Fibroblast of mammary gland (primary cell): ENCODE measurements around the gene COG1.

ENCODE experiments used
- DNase-seq: peaks from one replicate; pipeline ENCODE4 v3.0.0-alpha.2; 2010; ENCODE audit warnings: low read depth
- H3K4me3 ChIP-seq: 2 replicates; pipeline ENCODE4 v1.5.1; 2011; ENCODE audit warnings: low read depth, mild to moderate bottlenecking, low read length, moderate library complexity; ENCODE audit not compliant: control insufficient read depth
- TF ChIP-seq, protein P1 (sequence below): conservative IDR thresholded peaks from 2 replicates; pipeline ENCODE4 v1.5.1; 2011; ENCODE audit warnings: low read depth, low read length, inconsistent platforms; ENCODE audit not compliant: control insufficient read depth, insufficient read depth

COG1 gene

DNA sequence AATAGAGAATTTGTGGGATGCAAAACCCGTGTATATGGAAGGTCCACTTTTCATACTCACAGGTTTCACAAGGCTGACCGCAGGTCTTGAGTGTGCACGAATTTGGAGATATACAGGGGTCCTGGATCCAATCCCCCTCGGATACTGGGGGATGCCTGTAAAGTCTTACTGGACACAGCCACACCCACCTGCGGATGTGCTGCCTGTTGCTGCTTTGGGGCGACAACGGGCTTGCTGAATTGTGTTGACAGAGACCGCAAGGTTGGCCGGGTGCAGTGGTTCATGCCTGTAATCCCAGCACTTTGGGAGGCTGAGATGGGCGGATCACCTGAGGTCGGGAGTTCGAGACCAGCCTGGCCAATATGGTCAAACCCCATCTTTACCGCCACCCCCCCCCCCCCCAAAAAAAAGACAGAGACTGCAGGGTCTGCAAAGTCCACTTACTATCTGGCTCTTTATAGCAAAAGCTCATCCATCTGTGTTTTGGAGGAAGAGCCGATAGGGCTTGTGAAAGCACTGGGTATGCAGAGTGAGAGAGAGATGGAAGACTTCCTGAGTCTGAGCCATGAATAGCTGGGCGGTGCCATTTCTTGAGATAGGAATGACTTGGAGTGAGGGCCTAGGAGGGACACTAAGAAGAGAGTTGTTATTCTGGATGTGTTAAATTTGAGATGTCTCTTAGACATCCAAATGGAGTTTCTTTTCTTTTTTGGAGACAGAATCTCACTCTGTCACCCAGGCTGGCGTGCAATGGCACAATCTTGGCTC, 6.4 kb upstream of the COG1 start:
- no peak overlapping the region for H3K4me3 ChIP-seq
- TF ChIP-seq, protein P1, sequence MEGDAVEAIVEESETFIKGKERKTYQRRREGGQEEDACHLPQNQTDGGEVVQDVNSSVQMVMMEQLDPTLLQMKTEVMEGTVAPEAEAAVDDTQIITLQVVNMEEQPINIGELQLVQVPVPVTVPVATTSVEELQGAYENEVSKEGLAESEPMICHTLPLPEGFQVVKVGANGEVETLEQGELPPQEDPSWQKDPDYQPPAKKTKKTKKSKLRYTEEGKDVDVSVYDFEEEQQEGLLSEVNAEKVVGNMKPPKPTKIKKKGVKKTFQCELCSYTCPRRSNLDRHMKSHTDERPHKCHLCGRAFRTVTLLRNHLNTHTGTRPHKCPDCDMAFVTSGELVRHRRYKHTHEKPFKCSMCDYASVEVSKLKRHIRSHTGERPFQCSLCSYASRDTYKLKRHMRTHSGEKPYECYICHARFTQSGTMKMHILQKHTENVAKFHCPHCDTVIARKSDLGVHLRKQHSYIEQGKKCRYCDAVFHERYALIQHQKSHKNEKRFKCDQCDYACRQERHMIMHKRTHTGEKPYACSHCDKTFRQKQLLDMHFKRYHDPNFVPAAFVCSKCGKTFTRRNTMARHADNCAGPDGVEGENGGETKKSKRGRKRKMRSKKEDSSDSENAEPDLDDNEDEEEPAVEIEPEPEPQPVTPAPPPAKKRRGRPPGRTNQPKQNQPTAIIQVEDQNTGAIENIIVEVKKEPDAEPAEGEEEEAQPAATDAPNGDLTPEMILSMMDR = no peak
- no peak for DNase-seq

DNA sequence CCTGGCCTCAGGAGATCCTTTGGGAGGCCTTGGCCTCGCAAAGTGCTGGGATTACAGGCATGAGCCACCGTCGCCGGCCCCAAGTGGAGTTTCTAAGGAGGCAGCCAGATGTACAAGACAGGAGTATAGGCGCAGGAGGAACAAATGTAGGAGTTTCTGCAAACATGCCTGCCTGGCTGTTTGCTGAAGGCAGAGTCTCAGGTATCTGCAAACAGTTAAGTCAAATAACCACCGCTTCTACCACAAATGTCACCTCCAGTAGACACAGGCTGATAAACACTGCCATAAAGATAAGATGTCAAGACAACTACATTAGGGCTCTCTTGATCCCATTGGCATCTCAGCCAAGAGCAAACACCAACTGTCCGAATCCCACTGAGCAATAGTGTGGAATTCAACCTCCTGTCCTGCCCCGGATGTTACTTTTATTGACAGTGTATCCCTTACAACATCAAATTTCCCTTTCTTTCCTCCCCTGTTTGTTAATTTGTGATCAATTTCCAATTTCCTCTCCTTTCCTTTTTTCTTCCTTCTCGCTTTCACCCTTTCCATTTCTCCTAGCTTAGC, 5.6 kb upstream of the COG1 start:
- DNase-seq = no peak
- TF ChIP-seq, protein P1 = no peak
- no peak overlapping the region for H3K4me3 ChIP-seq

DNA sequence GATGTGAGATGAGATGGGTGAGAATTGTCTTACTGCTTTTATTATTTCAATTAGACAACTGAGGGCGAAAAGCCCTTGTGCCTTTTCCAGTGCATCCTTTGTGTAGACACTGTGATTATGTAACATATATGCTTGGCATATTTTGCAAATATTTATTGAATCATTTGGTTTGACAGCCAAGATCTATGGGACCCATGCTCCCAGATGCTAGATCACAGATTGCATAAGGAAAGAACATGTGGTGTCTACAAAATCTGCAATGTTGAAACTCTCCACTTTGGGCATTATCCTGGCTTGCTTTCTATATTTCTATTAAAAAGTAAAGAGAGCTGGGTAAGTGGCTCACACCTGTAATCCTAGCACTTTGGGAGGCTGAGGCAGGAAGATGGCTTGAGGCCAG, 4.8 kb upstream of the COG1 start:
- no peak overlapping the region for H3K4me3 ChIP-seq
- peak; percentile 34 for DNase-seq
- TF ChIP-seq, protein P1 = no peak

DNA sequence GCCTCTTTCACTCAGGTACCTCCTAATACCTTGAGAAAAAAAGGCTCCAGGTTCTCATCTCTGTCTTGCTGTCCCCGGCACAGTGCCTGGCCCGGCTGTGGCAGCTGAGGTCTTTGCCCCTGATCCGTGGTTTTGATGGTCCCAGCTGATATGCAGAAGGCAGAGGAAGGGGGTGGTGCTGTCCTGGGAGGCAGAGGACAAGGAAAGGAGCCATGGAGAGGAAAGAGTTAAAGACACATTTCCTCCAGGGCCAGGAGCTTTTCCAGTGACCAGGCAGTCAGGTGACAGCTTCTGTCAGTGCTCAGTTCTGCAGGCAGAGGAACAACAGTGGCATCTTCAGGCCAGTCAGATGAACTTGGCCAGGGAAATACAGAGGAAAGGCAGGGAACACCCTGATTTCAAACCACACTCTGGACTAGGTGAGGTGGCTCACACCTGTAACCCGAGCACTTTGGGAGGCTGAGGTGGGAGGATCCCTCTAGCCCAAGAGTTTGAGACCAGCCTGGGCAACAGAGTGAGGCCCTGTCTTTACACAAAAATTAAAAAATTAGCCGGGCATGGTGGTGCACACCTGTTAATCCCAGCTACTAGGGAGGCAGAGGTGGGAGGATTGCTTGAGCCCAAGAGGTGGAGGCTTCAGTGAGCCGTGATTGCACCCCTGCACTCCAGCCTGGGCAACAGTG, 3.3 kb upstream of the COG1 start:
- TF ChIP-seq, protein P1 = peak; percentile 50
- H3K4me3 ChIP-seq = no peak overlapping the region

DNA sequence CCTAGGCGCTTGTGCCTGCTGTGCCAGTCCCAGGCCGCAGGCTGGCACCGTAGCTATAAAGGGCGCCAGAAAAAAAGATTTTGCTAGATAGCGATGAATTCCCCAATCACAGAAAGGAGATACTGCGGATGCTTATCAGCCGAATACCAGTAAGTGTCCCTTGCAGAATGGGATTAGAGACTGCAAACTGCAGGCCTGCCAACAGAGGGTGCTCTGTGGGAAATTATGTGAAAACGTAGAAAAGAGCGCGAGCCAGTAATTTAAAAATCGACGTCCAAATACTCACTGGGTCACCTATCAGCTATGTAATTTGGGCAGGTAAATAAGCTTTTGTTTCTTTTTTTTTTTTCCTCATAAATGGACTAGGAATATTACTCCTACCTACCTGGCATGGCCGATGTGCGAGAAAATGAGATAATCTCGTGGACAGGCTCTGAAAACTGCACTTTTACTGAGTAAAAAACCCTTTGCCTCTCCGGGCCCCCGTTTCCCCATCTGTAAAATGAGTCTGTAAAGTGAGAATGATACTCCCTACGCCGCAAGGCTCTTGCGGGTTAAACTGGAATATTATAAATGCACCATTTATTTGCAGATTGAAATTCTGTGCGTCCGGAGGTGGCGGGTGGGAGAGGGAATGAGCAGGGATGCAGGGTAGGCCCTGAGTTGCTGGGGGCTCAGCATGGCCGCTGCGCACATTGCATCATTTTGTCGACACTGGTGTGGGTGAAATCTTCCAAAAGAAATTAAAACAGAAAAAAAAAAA, 1.2 kb upstream of the COG1 start:
- peak; percentile 72 for DNase-seq
- TF ChIP-seq, protein P1 = peak; percentile 69
- peak overlapping the region; percentile 83 for H3K4me3 ChIP-seq

More for the DNA sequence above, 3.3 kb upstream of the COG1 start:
- DNase-seq = peak; percentile 51

DNA sequence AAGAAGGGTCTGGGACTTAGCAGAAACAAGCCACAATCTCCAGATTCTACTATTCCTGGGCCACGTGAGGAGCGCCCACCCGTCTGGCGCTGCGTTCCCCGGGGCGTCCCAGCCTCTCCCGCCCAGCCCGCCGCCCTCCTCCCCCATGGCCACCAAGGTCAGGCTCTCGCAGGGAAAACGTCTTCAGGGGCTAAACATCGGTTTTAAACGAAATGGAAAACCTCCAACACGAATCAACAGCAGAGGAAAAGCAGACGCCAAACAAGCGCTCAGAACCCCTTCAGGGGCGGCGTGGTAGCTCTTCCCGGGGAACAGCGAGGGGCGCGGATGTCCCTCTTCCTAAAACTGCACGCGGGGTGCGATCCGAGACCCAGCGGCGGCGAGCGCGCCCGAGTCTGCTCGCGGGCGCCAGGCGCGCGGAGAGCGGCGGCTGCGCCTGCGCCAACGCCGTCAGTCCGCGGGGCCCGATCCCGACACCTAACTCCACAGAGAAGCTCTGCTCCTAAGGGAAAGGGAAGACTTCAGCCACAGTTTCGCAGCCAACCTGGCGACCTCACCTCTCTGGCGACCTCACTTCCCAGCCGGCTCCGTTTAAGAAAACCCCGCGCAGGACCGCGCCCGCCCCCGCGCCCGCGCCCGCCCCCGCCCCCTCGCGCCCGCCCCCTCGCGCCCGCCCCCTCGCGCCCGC, 505 bp upstream of the COG1 start:
- DNase-seq = peak; percentile 44
- H3K4me3 ChIP-seq = peak overlapping the region; percentile 83
- TF ChIP-seq, protein P1 = no peak
